ENCODE data around the gene GNB3.
"Not testable (repeated sequence)": the region's sequence is repeated elsewhere in the genome, so short reads cannot be mapped to it uniquely, and the experiment has no call there.

Gene GNB3

DNA sequence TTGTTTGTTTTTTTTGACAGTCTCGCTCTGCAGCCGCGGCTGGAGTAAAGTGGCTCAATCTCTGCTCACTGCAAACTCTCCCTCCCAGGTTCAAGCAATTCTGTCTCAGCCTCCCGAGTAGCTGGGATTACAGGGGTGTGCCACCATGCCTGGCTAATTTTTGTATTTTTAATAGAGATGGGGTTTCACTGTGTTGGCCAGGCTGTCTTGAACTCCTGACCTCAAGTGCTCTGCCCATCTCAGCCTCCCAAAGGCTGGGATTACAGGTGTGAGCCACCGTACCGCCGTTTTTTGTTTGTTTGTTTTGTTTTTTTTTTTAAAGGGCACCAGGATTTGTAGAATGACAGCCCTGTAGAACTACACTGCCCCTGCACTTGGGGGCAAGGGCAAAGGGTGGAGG is 48.1 kb downstream of the GNB3 start:
- H3K27ac Mint-ChIP-seq = peak overlapping the region; percentile 14
- not testable (repeated sequence) for H3K4me3 Mint-ChIP-seq; ATAC-seq; H3K9me3 Mint-ChIP-seq; DNase-seq (ENCODE audit: low spot score in 2 of 2)
- peaks cover 13% of the 10 kb centered on the region for H3K4me1 Mint-ChIP-seq
- peaks cover 18% of the 10 kb centered on the region for H3K36me3 Mint-ChIP-seq

- not testable (repeated sequence) for DNase-seq (ENCODE audit: low spot score in 2 of 2); ATAC-seq; H3K36me3 Mint-ChIP-seq; H3K9me3 Mint-ChIP-seq
- Mint-ChIP-seq H3K27ac (peak overlapping the region; percentile 93), H3K4me1 (peaks cover 13% of the 10 kb centered on the region), H3K4me3 (peak overlapping the region; percentile 75)
Measured at GRCh38 chr12:6889775-6890573, 49.2 kb downstream of the GNB3 start.

DNA sequence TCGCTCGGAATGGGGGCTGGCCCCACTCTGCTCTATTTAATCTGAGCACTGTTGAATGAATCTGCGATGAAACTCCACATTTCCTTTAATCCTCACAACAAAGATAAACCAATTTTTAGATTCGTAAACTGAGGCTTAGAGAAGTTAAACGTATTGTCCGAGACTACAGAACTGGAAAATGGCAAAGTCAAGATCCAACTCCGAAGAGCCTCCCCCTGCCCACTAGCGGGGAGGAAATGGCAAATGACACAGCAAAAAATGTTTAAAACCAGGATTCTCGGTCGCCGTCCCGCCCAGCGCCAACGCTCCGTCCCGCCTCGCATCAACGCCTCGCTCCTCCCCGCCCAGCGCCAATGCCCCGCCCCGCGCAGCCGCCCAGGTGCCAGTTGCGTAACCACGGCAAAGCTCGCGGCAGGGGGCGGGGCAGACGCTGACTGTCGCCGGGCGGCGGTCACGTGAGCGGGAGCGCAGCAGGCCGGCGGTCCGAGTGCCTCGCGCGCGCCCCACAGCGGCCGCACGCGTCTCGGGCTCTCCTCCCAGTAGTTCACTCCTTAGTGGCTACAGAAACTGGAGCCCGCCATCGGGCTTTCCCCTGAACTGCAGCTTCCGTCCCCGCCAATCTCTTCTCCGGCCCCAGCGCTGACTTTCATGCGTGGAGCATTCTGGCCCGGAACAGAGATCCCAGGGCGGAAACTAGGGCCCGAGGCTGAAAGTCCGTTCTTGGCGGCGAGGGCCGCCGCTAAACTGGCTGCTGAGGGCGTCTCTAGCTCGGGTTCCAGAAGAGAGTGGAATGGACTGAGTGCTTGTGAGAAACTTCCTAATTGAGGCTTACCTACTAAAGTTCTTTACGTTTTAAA is 50.3 kb downstream of the GNB3 start:
- H3K4me3 Mint-ChIP-seq = peak overlapping the region; percentile 75
- ATAC-seq = peak; percentile 97
- peaks cover 13% of the 10 kb centered on the region for H3K4me1 Mint-ChIP-seq
- H3K36me3 Mint-ChIP-seq = no peaks in the 10 kb centered on the region
- peak overlapping the region; percentile 93 for H3K27ac Mint-ChIP-seq
- H3K9me3 Mint-ChIP-seq = no peaks in the 10 kb centered on the region
- DNase-seq (ENCODE audit: low spot score in 2 of 2) = peak; percentile 99

DNA sequence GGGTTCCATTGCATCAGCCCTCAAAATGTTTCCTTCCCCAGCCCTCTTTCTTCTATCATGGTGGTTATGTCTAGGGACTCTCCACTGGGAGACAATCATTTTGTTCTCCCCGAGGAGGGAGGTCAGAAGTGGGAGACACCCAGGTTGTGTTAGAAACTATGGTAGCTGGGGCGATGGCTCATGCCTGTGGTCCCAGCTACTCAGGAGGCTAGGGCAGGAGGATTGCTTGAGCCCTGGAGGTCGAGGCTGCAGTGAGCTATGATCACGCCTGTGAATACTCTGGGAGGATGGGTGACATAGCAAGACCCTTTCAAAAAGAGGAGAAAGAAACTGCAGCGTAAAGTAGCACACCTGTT is 50.9 kb downstream of the GNB3 start:
- Mint-ChIP-seq H3K27ac (peak overlapping the region; percentile 93), H3K9me3 (no peaks in the 10 kb centered on the region), H3K4me3 (peak overlapping the region; percentile 75), H3K4me1 (peaks cover 13% of the 10 kb centered on the region), H3K36me3 (no peaks in the 10 kb centered on the region)
- ATAC-seq (peak; percentile 27), DNase-seq (ENCODE audit: low spot score in 2 of 2) (no peak)

DNA sequence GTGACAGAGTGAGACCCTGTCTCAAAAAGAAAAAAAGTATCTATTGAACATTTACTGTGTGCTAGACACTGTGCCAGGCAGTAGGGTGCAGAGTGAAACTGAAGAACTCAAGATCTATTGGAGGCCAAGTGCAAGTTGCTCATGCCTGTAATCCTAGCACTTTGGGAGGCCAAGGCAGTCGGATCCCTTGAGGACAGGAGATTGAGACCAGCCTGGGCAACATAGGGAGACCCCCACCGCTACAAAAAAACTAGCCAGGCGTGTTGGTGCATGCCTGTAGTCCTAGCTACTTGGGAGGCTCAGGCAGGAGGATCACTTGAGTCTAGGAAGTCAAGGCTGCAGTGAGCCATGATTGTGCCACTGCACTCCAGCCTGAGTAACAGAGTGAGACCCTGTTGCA is 52.0 kb downstream of the GNB3 start:
- not testable (repeated sequence) for H3K9me3 Mint-ChIP-seq; DNase-seq (ENCODE audit: low spot score in 2 of 2); ATAC-seq; H3K4me3 Mint-ChIP-seq; H3K36me3 Mint-ChIP-seq
- peaks cover 13% of the 10 kb centered on the region for H3K4me1 Mint-ChIP-seq
- H3K27ac Mint-ChIP-seq = peak overlapping the region; percentile 93

GRCh38 chr12:6894321-6894720 is 53.6 kb downstream of the GNB3 start:
- ATAC-seq (no peak), DNase-seq (ENCODE audit: low spot score in 2 of 2) (no peak)
- Mint-ChIP-seq H3K27ac (no peak overlapping the region), H3K4me3 (no peak overlapping the region), H3K4me1 (peaks cover 13% of the 10 kb centered on the region), H3K9me3 (no peaks in the 10 kb centered on the region), H3K36me3 (no peaks in the 10 kb centered on the region)
